ENCODE results near the gene TRAK1.

Gene TRAK1

GRCh38 chr3:42077785-42078184 is 13.4 kb upstream of the TRAK1 start:
- in situ Hi-C loops (cut with HindIII; ENCODE audit: low sequenced_read_pairs), result no loop called here
- no peak for DNase-seq (ENCODE audit: low read depth)
- no peak overlapping the region for H3K4me3 ChIP-seq (ENCODE audit: low read depth, low read length)
- no peak for TF ChIP-seq CTCF (IDR thresholded peaks at IDR 0.05; ENCODE audit: low read depth, low read length, missing control alignments)

- no peak overlapping the region for H3K4me3 ChIP-seq (ENCODE audit: low read depth, low read length)
- no peak for DNase-seq (ENCODE audit: low read depth)
- in situ Hi-C loops (cut with HindIII; ENCODE audit: low sequenced_read_pairs), result no loop called here
- TF ChIP-seq CTCF (IDR thresholded peaks at IDR 0.05; ENCODE audit: low read depth, low read length, missing control alignments), result no peak
These were observed 12.5 kb upstream of the TRAK1 start for GRCh38 chr3:42078677-42079076.

- no peak overlapping the region for H3K4me3 ChIP-seq (ENCODE audit: low read depth, low read length)
- in situ Hi-C loops (cut with HindIII; ENCODE audit: low sequenced_read_pairs), result no loop called here
- TF ChIP-seq CTCF (IDR thresholded peaks at IDR 0.05; ENCODE audit: low read depth, low read length, missing control alignments), result no peak
- DNase-seq (ENCODE audit: low read depth), result no peak
These were observed 11.3 kb upstream of the TRAK1 start for GRCh38 chr3:42079701-42080452.

- TF ChIP-seq CTCF (IDR thresholded peaks at IDR 0.05; ENCODE audit: low read depth, low read length, missing control alignments), result no peak
- in situ Hi-C loops (cut with HindIII; ENCODE audit: low sequenced_read_pairs), result no loop called here
- H3K4me3 ChIP-seq (ENCODE audit: low read depth, low read length), result no peak overlapping the region
- no peak for DNase-seq (ENCODE audit: low read depth)
These were observed 10.7 kb upstream of the TRAK1 start for GRCh38 chr3:42080453-42080872.

- DNase-seq (ENCODE audit: low read depth), result no peak
- in situ Hi-C loops (cut with HindIII; ENCODE audit: low sequenced_read_pairs), result no loop called here
- no peak overlapping the region for H3K4me3 ChIP-seq (ENCODE audit: low read depth, low read length)
- TF ChIP-seq CTCF (IDR thresholded peaks at IDR 0.05; ENCODE audit: low read depth, low read length, missing control alignments), result no peak
These were observed 9.2 kb upstream of the TRAK1 start for GRCh38 chr3:42081838-42082473.

- DNase-seq (ENCODE audit: low read depth), result no peak
- no peak overlapping the region for H3K4me3 ChIP-seq (ENCODE audit: low read depth, low read length)
- in situ Hi-C loops (cut with HindIII; ENCODE audit: low sequenced_read_pairs), result no loop called here
- TF ChIP-seq CTCF (IDR thresholded peaks at IDR 0.05; ENCODE audit: low read depth, low read length, missing control alignments), result no peak
These were observed 6.6 kb upstream of the TRAK1 start for GRCh38 chr3:42084586-42084985.
